ENCODE results near the gene RETREG1.
"Not testable (repeated sequence)": the region's sequence is repeated elsewhere in the genome, so short reads cannot be mapped to it uniquely, and the experiment has no call there.

The RETREG1 gene

GRCh38 chr5:16615741-16616535 is 859 bp downstream of the RETREG1 start:
- DNase-seq (ENCODE audit: low read depth), result no peak

GRCh38 chr5:16612007-16612406 is 4.8 kb downstream of the RETREG1 start:
- DNase-seq (ENCODE audit: low read depth), result no peak

GRCh38 chr5:16610896-16611295 is 5.9 kb downstream of the RETREG1 start:
- not testable (repeated sequence) for DNase-seq (ENCODE audit: low read depth)

- DNase-seq (ENCODE audit: low read depth), result no peak
These were observed 7.4 kb downstream of the RETREG1 start for GRCh38 chr5:16609412-16609811.

GRCh38 chr5:16606628-16607027 is 10.2 kb downstream of the RETREG1 start:
- DNase-seq (ENCODE audit: low read depth), result no peak

- no peak for DNase-seq (ENCODE audit: low read depth)
These were observed 13.1 kb downstream of the RETREG1 start for GRCh38 chr5:16603701-16604100.

GRCh38 chr5:16603295-16603694 is 13.5 kb downstream of the RETREG1 start:
- DNase-seq (ENCODE audit: low read depth), result no peak

GRCh38 chr5:16602182-16602581 is 14.6 kb downstream of the RETREG1 start:
- no peak for DNase-seq (ENCODE audit: low read depth)

- no peak for DNase-seq (ENCODE audit: low read depth)
These were observed 15.9 kb downstream of the RETREG1 start for GRCh38 chr5:16600946-16601345.

- DNase-seq (ENCODE audit: low read depth), result no peak
These were observed 16.4 kb downstream of the RETREG1 start for GRCh38 chr5:16600397-16600796.

GRCh38 chr5:16597946-16598694 is 18.7 kb downstream of the RETREG1 start:
- no peak for DNase-seq (ENCODE audit: low read depth)

- DNase-seq (ENCODE audit: low read depth), result no peak
These were observed 20.2 kb downstream of the RETREG1 start for GRCh38 chr5:16596581-16596940.

GRCh38 chr5:16595881-16596580 is 20.8 kb downstream of the RETREG1 start:
- no peak for DNase-seq (ENCODE audit: low read depth)

GRCh38 chr5:16593628-16594027 is 23.2 kb downstream of the RETREG1 start:
- DNase-seq (ENCODE audit: low read depth), result no peak

- no peak for DNase-seq (ENCODE audit: low read depth)
These were observed 23.8 kb downstream of the RETREG1 start for GRCh38 chr5:16593013-16593412.

- DNase-seq (ENCODE audit: low read depth), result no peak
These were observed 24.5 kb downstream of the RETREG1 start for GRCh38 chr5:16592255-16592654.

- DNase-seq (ENCODE audit: low read depth), result no peak
These were observed 26.1 kb downstream of the RETREG1 start for GRCh38 chr5:16590685-16591084.

- DNase-seq (ENCODE audit: low read depth), result no peak
These were observed 27.1 kb downstream of the RETREG1 start for GRCh38 chr5:16589658-16590057.

- DNase-seq (ENCODE audit: low read depth), result no peak
These were observed 28.2 kb downstream of the RETREG1 start for GRCh38 chr5:16588434-16589214.

GRCh38 chr5:16586556-16586955 is 30.2 kb downstream of the RETREG1 start:
- DNase-seq (ENCODE audit: low read depth), result no peak

- DNase-seq (ENCODE audit: low read depth), result no peak
These were observed 31.6 kb downstream of the RETREG1 start for GRCh38 chr5:16585041-16585667.

GRCh38 chr5:16582081-16582480 is 34.7 kb downstream of the RETREG1 start:
- no peak for DNase-seq (ENCODE audit: low read depth)
